Activated CD4-positive, alpha-beta T cell treated with anti-CD3 and anti-CD28 coated beads for 4 hours (primary cell): ENCODE data around the gene CENPK.
"Not testable (repeated sequence)": the region's sequence is repeated elsewhere in the genome, so short reads cannot be mapped to it uniquely, and the experiment has no call there.

Experiments used
- DNase-seq, 2 donors: peaks; one replicate each; pipeline ENCODE4 v3.0.0-alpha.2; 2020

The CENPK gene, protein sequence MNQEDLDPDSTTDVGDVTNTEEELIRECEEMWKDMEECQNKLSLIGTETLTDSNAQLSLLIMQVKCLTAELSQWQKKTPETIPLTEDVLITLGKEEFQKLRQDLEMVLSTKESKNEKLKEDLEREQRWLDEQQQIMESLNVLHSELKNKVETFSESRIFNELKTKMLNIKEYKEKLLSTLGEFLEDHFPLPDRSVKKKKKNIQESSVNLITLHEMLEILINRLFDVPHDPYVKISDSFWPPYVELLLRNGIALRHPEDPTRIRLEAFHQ

GRCh38 chr5:65562731-65563701, at the start of gene CENPK, which contains the start of gene PPWD1:
TSS of gene CENPK (minus strand) at chr5:65563168. CDS start at chr5:65554907, 8,261 bp downstream.
TSS of gene PPWD1 (plus strand) at chr5:65563296. CDS start at chr5:65563311, 15 bp downstream.
- peak; percentile 92 to 94 for DNase-seq

DNA sequence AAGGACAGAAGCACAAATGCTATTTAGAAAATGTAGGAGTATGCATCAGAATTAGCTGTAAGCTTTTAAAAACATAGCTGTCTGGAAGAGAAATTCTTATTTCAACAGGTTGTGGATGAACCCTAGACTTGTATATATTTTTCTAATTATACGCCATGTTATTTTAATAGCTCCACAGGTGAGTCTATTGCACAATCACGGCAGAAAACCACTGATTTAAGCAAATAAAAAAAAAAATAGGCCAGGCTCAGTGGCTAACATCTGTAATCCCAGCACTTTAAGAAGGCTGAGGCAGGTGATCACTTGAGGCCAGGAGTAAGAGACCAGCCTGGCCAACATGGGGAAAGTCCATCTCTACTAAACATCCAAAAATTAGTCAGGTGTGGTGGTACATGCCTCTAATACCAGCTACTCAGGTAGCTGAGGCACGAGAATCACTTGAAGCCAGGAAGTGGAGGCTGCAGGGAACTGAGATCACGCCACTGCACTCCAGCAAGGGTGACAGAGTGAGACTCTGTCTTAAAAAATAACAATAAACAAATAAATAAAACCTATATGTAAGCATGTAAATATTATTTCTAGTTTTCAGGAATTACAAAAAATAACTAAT, 49.4 kb upstream of the CENPK start:
- no peak for DNase-seq

DNA sequence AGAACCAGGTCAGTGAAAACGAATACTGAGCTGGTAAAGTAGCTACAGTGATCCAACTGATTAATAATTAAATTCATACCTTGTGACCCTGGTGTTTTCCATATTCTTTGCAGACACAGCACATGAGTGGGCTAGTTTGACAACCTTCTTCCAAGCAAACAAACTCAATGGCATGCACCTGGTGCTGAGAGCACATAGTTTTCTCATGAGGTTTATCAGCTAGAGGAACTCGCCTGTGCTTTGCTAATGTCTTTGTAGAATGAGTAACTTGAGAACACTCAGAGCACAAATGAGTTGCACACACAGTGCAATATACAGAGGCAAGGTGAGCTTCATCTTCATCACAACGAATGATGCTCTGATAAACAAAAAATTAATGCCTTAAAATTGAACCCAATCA, 48.6 kb upstream of the CENPK start:
- no peak for DNase-seq

DNA sequence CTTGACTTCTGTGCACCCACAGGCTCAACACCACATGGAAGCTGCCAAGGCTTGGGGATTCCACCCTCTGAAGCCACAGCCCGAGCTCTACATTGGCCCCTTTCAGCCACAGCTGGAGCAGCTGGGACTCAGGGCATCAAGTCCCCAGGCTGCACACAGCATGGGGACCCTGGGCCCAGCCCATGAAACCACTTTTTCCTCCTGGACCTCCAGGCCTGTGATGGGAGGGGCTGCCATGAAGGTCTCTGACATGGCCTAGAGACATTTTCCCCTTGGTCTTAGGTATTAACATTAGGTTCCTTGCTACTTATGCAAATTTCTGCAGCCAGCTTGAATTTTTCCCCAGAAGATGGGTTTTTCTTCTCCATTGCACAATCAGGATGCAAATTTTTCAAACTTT, 38.8 kb upstream of the CENPK start:
- DNase-seq = not testable (repeated sequence)

- no peak for DNase-seq
Measured at GRCh38 chr5:65588694-65589093, 25.7 kb upstream of the CENPK start.

- DNase-seq = no peak
Measured at GRCh38 chr5:65577141-65577540, 14.2 kb upstream of the CENPK start.

DNA sequence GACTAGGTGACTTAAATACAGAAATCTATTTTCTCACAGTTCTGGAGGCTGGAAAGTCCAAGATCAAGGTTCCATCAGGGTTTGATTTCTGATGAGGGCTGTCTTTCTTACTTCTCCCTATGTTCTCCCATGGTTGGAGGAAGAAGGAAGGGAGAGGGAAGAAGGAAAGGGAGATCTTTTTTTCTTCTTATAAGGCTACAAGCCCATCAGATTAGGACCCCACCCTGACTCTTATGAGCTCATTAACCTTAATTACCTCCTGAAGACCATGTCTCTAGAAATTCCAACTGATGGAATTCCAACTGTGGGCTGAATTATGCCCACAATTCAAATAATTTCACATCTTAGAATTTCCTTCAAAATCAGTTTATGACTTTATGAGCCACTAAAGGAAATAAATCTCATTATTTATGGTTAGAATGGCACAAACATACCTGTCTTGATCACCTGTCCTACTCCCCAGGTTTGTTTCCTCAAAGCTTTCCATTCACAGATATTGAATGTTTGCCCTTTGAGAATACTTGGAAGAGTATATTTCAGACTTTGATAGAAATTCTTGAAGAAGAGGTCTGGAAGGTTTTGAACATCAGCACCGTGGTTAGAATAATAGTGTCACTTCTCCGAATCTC, 7.7 kb upstream of the CENPK start:
- no peak for DNase-seq

DNA sequence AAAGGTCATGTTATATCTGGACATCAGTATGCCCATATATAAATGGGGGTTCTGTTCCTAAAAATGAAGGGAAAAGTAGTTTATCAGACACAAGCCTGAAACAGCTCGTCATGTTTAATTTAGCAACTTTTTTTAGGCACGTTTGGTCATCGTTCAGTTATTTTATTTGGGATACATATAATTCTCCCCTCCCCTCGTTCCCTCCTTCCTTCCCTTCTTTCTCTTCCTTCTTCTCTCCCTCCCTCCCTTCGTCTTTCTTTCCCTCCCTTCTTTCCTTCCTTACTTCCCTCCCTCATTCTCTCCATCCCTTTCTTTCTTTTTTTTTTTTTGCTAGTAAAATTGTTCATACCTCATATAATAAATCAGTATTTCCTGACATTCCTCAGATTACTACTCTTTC, 3.5 kb upstream of the CENPK start:
- DNase-seq = no peak

DNA sequence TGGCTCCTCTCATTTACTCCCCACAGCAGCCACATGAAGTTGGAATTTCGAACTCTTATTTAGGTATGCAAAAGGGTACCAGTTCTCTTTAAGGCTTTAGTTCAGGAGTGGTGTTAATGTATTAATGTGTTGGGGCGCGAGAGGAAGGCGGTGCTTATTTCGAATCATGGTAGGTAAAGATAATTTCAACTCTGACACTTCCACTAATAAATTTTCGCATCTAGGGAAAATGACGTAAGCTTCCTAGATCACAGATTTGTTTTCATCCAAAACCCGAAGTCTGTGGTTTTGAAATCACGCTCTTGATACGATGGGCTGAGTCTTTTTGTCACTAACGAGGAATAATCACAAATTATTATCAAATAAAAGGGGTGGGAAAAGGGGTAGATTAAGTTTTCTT, 809 bp upstream of the CENPK start:
- DNase-seq = no peak

- DNase-seq = no peak
Measured at GRCh38 chr5:65556718-65557117, 6.2 kb downstream of the CENPK start.

GRCh38 chr5:65556181-65556580, 6.8 kb downstream of the CENPK start:
- DNase-seq = no peak

DNA sequence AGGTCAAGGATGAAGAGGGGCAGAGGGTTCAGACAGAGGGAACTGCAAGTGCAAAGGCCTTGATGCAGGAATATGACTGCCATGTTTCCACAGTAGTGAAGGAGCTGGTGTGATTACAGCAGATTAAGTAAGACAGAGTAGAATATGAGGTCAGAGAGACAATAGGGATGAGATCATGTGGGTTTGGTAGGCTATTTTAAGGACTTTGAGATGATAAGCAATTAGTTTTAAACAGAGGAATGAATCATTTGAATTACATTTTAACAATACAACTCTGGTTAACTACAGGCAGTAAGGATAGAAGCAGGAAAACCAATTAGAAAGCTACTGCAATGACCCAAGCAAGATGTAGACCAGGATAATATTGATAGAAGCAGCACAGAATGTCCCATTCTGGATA, 7.7 kb downstream of the CENPK start:
- DNase-seq = no peak

DNA sequence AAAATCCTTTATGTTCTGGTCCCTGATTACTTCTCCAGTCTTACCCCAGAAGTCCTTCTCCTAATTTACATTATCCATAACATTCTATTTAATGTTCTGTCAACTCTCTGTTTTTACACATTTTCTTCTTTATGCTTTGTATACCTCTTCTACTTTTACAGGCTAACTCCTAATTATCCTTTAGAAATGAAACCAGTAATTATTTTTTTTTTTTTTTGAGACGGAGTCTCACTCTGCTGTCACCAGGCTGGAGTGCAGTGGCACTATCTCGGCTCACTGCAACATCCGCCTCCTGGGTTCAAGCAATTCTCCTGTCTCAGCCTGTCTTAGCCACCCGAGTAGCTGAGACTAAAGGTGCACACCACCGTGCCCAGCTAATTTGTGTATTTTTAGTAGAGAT, 9.0 kb downstream of the CENPK start:
- DNase-seq = no peak

DNA sequence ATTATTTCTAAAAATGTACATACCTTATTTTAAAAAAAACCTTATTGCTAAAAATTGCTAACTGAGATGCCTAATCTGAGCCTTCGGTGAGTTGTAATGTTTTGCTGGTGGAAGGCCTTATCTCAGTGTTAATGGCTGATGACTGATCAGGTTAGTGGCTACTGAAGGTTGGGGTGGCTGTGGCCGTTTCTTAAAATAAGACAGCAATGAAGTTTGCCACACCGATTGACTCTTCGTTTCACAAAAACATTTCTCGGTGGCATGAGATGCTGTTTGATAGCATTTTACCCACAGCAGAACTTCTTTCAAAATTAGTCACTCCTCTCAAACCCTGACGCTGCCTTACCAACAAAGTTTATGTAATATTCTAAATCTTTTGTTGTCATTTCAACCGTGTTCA, 14.7 kb downstream of the CENPK start:
- DNase-seq = no peak

DNA sequence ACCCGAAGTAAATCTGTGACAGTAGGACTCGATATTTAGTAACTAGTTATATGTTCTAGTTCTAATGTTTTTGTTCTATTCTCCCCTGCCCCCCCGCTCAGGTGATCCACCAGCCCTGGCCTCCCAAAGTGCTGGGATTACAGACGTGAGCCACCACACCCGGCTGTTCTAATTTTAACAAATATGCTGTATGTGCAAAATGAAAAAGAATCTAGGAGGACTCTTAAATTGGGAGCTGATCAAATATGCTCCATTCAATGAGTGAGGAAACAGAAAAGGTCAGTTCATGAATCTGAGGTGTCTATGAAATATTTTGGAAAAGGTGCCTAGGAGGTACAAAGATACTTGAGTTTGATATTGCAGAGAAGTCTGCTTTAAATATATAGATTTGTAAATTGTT, 16.8 kb downstream of the CENPK start:
- no peak for DNase-seq

DNA sequence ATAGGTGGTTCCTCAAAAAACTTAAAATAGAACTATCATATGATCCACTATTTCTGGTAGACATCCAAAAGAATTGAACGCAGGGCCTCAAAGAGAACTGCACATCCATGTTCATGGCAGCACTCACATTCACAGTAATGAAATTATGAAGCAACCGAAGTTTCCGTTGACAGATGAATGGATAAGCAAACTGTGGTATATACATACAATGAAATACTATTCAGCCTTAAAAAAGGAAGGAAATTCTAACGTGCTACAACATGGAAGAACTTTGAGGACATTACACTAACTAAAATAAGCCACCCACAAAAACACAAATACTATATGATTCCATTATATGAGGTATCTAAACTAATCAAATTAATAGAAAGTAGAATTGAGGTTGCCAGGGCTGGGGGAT, 18.5 kb downstream of the CENPK start:
- no peak for DNase-seq

DNA sequence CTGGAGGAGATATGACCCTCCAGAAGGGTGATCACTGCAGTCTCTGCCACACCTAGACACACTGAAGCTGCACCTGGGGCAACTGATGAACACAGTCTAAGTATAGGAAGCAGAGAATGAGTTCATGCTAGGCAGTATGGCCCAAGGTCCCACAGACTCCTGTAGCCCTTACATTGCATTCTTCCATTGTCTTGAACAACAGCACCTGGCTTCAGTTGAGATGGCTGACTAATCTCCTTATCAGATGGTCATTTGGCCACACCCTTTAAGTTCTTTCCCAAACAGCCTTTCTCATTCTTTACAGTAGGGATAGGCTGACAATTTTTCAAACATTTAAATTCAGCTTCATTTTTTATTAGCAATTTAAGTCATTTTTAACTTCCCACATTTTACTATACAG, 23.1 kb downstream of the CENPK start:
- no peak for DNase-seq

DNA sequence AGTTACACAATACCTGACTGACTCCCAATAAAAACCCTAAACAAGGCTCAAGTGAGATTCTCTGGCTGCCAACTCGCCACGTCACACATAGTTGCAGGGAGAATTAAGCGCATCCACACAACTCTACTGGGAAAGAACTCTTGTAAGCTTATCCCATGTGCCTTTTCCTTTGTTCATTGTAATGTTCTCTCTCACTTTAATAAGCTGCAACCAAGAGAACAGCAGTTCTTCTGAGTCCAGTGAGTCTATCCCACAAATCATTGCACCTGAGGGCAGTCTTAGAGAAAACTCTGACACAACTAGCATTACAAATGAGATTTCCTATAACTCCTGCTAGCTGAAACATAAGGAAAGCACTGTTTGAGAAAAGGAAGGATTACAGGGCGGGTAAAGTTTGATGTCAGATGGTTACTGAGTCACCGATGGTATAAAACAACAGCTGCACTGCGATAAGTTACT, 27.4 kb downstream of the CENPK start:
- no peak for DNase-seq

DNA sequence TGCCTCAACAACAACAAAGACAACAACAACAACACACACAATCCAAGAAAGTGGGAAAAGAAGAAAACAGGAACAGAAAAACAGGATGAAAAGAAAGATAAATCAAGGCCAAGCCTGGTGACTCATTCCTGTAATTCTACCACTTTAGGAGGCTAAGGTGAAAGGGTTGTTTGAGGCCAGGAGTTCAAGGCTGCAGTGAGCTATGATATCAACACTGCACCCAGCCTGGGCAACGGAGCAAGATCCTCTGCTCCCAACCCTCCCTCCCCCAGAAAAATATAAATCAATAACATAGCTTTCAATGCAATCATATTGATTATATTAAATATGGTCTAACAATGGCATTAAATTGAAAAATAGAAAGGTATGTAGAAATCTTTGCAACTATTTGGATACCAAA, 32.1 kb downstream of the CENPK start:
- DNase-seq = no peak

GRCh38 chr5:65525726-65526125, 37.2 kb downstream of the CENPK start:
- DNase-seq = no peak

DNA sequence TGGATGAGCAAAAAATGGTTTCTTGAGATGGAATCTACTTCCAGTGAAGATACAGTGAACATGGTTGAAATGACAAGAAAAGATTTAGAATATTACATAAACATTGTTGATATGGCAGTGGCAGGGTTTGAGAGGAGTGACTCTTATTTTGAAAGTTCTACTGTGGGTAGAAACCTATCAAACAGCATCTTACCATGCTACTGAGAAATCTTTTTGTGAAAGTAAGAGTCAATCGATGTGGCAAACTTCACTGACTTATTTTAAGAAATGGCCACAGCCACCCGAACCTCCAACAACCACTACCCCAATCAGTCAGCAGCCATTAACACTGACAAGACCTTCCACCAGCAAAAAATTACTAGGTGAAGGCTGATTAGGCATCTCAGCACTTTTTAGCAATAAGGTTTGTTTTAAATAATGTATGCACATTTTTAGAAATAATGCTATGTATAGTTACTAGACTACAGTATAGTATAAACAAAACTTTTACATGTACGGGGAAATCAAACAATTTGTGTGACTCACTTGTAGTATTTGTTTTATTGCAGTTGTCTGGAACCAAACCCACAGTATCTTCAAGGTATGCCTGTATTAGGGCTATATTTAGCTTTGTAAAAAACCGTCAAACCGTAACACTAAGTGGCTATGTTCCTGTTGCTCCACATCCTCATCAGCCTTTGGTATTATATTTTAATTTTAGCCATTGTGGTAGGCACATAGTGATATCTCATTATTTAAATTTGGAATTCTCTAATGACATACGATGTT, 50.6 kb downstream of the CENPK start:
- DNase-seq = no peak

GRCh38 chr5:65508978-65509377, 54.0 kb downstream of the CENPK start:
- DNase-seq = no peak
